Ovary (tissue), 3 donors: ENCODE measurements around the gene UPF1.

Experiments used
- POLR2A ChIP-seq: fragments of 450-650 bp; IDR thresholded peaks from one replicate; pipeline ENCODE4 v1.6.1; 2017; ENCODE audit warnings: antibody characterized with exemption, mild to moderate bottlenecking, moderate library complexity
- TF ChIP-seq, protein P1 (sequence below), 3 donors: fragments of 450-650 bp in 2 of 3; fragments of 200-600 bp in 1 of 3; IDR thresholded peaks; one replicate each; pipeline versions ENCODE4 v1.5.1 to v1.8.0; 2016 to 2022; ENCODE audit warnings: antibody characterized with exemption in 3 of 3, mild to moderate bottlenecking in 1 of 3
- donor health status: DM: no; HTN: no; CAD: no.

DNA sequence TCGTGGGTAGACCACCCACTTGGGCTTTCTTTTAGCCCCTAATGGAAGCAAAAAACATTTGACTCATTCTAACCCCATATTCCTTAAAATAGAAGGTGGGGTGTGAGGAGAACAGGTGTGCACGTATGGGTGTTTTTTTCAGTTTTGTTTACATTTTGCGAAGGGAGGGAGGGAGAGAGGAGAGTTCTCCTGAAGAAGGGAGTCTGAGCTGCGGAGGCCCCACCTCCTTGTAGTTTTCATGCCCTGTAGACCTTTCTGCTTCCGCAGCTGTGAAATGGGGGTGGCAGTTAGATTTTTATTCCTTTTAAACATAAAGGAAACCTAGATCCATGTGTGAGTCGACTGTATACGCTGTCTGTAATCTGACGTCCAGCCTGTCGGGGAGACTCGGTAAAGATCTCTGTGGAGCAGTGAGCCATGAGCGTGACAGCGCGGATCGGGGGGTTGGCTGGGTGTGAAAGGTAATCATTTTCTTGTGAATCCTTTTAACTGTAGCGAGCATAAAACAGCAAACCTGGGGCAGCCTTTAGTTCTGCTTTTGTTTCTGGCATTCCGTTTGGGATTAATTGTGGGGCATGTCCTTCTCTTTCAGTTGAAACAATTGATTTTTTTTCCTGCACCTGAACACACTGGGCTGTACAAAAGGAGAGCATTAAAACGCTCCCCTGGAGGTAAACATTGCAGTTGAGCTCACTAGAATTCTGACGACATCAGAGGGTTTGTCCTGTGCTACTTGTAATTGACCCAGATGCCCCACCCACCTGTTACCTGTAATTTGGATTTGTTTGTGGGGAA is 2.3 kb downstream of the UPF1 start:
- TF ChIP-seq, protein P1, sequence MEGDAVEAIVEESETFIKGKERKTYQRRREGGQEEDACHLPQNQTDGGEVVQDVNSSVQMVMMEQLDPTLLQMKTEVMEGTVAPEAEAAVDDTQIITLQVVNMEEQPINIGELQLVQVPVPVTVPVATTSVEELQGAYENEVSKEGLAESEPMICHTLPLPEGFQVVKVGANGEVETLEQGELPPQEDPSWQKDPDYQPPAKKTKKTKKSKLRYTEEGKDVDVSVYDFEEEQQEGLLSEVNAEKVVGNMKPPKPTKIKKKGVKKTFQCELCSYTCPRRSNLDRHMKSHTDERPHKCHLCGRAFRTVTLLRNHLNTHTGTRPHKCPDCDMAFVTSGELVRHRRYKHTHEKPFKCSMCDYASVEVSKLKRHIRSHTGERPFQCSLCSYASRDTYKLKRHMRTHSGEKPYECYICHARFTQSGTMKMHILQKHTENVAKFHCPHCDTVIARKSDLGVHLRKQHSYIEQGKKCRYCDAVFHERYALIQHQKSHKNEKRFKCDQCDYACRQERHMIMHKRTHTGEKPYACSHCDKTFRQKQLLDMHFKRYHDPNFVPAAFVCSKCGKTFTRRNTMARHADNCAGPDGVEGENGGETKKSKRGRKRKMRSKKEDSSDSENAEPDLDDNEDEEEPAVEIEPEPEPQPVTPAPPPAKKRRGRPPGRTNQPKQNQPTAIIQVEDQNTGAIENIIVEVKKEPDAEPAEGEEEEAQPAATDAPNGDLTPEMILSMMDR (IDR thresholded peaks at IDR 0.05) = no peak
- TF ChIP-seq POLR2A = no peak
